ENCODE results near the gene MCAT.

GRCh38 chr22:43099095-43099494 lies 44.1 kb downstream of the MCAT start:
- TF ChIP-seq CTCF (IDR thresholded peaks at IDR 0.05; ENCODE audit: extremely low read depth in 1 of 2, insufficient read depth in 1 of 2, low read depth in 1 of 2, low read length in 2 of 2) (no peak), POLR2AphosphoS5 (IDR thresholded peaks at IDR 0.05; ENCODE audit: insufficient read depth, low read depth, low read length) (no peak), POLR2A (IDR thresholded peaks at IDR 0.05; ENCODE audit: low read depth, low read length) (no peak), MAX (IDR thresholded peaks at IDR 0.05; ENCODE audit: insufficient read depth, insufficient read length) (no peak), GATA2 (IDR thresholded peaks at IDR 0.05; ENCODE audit: insufficient read depth, insufficient read length, low read depth, low read length) (no peak), EZH2 (IDR thresholded peaks at IDR 0.05; ENCODE audit: borderline replicate concordance, low read depth, low read length, severe bottlenecking) (no peak), MYC (IDR thresholded peaks at IDR 0.05; ENCODE audit: low read depth, low read length) (no peak)

Measured in endothelial cell of umbilical vein (primary cell).